ENCODE data around the gene WASL. TPM values are rescaled to one million over a fixed set of nuclear protein-coding genes. Genes with fewer than 3 reads are reported as not detected.
A peak's percentile ranks its signal among the peaks of the same experiment; 100 is the strongest.
"Not testable (repeated sequence)": the region's sequence is repeated elsewhere in the genome, so short reads cannot be mapped to it uniquely, and the experiment has no call there.

The WASL gene
- total RNA-seq, 3 donors from 2014 or later (not counting 1 experiment from before 2014, with no cell fraction given), result 9.6 to 12.1 (median 10.6) TPM

DNA sequence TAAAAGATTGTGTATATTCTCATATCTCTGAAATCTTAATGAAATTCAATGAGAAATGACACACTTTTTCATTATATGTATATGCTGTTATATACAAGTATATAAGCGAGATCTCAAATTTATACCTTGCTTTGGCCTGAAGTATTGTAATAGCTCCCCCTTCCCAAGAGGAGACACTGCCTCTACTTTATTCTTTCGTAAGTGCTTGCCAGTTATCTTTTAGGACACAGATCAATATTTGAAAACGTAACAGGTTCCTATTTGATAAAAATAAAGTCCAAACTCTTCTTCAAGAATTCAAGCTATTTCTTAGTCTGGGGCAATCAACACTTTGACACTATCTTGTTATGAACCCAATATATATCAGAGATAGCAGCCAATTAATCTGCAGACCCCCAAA, 24.9 kb downstream of the WASL start:
- H3K9me3 ChIP-seq (ENCODE audit: control insufficient read depth, insufficient read depth, low read length), result no peaks in the 10 kb centered on the region
- no peak for TF ChIP-seq CTCF (IDR thresholded peaks at IDR 0.05)
- peaks cover 59% of the 10 kb centered on the region in 2 donors for H3K4me1 Mint-ChIP-seq
- H3K36me3 Mint-ChIP-seq, result no peaks in the 10 kb centered on the region
- WGBS (ENCODE audit: insufficient coverage), result 100% methylated on average over 3 of the region's 3 CpGs
- H3K4me1 ChIP-seq (ENCODE audit: control insufficient read depth, insufficient read depth, low read length), result peaks cover 4% of the 10 kb centered on the region
- H3K4me3 ChIP-seq (ENCODE audit: low read length), result no peak overlapping the region
- ATAC-seq, result no peak
- no peak for DNase-seq
- peak overlapping the region; percentile 67 to 80 for H3K27ac Mint-ChIP-seq
- no peaks in the 10 kb centered on the region for H3K9me3 Mint-ChIP-seq
- no peaks in the 10 kb centered on the region for H3K27me3 ChIP-seq (ENCODE audit: control insufficient read depth, insufficient read depth, low read length)
- no peaks in the 10 kb centered on the region for H3K27me3 Mint-ChIP-seq (ENCODE audit: low read depth in 2 of 2)
- H3K4me3 Mint-ChIP-seq, result peak overlapping the region; percentile 52
- H3K27ac ChIP-seq (ENCODE audit: low read length), result no peak overlapping the region
- intact Hi-C loops (cut with micrococcal nuclease), result no loop called here
- no peaks in the 10 kb centered on the region for H3K36me3 ChIP-seq (ENCODE audit: control insufficient read depth, insufficient read depth, low read length)

DNA sequence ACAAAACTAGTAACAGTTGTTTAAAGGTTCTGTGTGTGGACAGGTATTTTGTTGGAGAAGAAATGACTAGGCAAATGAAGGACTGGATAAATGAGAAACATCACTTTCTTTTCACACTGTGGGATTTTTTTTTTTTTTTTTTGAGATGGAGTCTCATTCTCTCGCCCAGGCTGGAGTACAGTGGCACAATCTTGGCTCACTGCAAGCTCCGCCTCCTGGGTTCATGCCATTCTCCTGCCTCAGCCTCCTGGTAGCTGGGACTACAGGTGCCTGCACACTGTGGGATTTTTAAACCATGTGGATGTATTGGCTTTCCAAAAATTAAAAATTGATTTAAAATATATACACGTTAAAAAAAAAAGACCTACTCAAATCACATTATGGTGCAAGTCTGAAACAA, 28.3 kb downstream of the WASL start:
- H3K27ac ChIP-seq (ENCODE audit: low read length); H3K27me3 ChIP-seq (ENCODE audit: control insufficient read depth, insufficient read depth, low read length); intact Hi-C loops (cut with micrococcal nuclease); H3K4me3 Mint-ChIP-seq; H3K4me3 ChIP-seq (ENCODE audit: low read length); H3K36me3 ChIP-seq (ENCODE audit: control insufficient read depth, insufficient read depth, low read length); H3K36me3 Mint-ChIP-seq; H3K4me1 ChIP-seq (ENCODE audit: control insufficient read depth, insufficient read depth, low read length); H3K9me3 Mint-ChIP-seq; H3K9me3 ChIP-seq (ENCODE audit: control insufficient read depth, insufficient read depth, low read length); DNase-seq; H3K27ac Mint-ChIP-seq; ATAC-seq; H3K27me3 Mint-ChIP-seq (ENCODE audit: low read depth in 2 of 2): not testable (repeated sequence)
- H3K4me1 Mint-ChIP-seq, result peaks cover 42 to 56% of the 10 kb centered on the region in 2 donors
- WGBS (ENCODE audit: insufficient coverage), result 85% methylated on average over 2 of the region's 3 CpGs

DNA sequence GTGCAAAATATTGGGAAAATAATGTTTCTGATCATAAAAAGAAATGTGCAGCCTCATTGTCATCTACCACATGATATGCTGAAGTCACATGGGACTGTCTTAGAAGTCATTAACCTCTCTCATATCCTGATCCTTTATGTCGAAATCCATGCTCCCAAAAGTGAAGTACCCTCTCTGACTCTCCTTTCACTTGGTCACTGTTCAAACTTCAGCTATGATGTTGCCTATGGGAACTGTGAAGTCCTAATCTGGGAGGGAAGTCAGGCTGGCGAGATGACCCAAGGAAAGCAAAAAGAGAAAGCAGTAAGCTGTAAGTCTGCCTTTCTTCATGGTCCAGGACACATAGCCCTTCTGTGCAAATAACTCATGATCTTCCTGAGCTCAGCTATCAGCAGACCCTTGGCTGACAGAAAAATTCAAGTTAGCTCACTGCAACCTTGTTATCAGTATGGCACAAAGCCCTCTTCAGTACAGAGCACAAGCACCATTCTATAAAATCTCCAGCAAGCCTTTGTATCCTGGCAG, 29.5 kb downstream of the WASL start:
- WGBS (ENCODE audit: insufficient coverage), result 88% methylated on average over 2 of the region's 2 CpGs
- Mint-ChIP-seq H3K4me3 (no peak overlapping the region), H3K27me3 (ENCODE audit: low read depth in 2 of 2) (no peaks in the 10 kb centered on the region), H3K9me3 (no peaks in the 10 kb centered on the region), H3K27ac (peak overlapping the region; percentile 43 to 59), H3K4me1 (peaks cover 47 to 61% of the 10 kb centered on the region in 2 donors), H3K36me3 (no peaks in the 10 kb centered on the region)
- Histone ChIP-seq H3K9me3 (ENCODE audit: control insufficient read depth, insufficient read depth, low read length) (no peaks in the 10 kb centered on the region), H3K4me3 (ENCODE audit: low read length) (no peak overlapping the region), H3K27ac (ENCODE audit: low read length) (no peak overlapping the region), H3K27me3 (ENCODE audit: control insufficient read depth, insufficient read depth, low read length) (no peaks in the 10 kb centered on the region), H3K36me3 (ENCODE audit: control insufficient read depth, insufficient read depth, low read length) (no peaks in the 10 kb centered on the region), H3K4me1 (ENCODE audit: control insufficient read depth, insufficient read depth, low read length) (no peaks in the 10 kb centered on the region)
- ATAC-seq (no peak), DNase-seq (no peak)
- intact Hi-C loops (cut with micrococcal nuclease), result no loop called here
- no peak for TF ChIP-seq CTCF (IDR thresholded peaks at IDR 0.05)

DNA sequence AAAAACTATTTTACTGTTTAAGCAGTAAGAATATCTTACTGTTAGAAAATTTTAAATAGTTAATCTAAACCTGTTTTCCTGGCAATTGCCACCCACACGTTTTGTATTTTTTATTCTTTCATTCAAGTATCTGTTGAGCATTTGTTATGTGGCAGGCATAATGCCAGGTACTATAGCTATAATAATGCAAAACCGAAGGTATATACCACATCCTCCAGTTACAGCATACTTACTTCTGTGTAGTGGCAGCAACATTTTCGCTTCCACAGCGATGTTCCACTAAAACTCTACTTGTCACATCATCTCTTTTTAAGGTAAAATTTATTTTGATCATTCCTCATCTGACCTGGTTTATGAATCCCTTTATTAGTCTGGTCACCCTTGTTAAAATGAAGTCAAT, 30.0 kb downstream of the WASL start:
- Mint-ChIP-seq H3K27me3 (ENCODE audit: low read depth in 2 of 2) (no peaks in the 10 kb centered on the region), H3K4me3 (no peak overlapping the region), H3K27ac (peak overlapping the region; percentile 43 to 59), H3K9me3 (no peaks in the 10 kb centered on the region), H3K36me3 (no peaks in the 10 kb centered on the region), H3K4me1 (peaks cover 46 to 60% of the 10 kb centered on the region in 2 donors)
- Histone ChIP-seq H3K4me3 (ENCODE audit: low read length) (no peak overlapping the region), H3K36me3 (ENCODE audit: control insufficient read depth, insufficient read depth, low read length) (no peaks in the 10 kb centered on the region), H3K9me3 (ENCODE audit: control insufficient read depth, insufficient read depth, low read length) (no peaks in the 10 kb centered on the region), H3K27me3 (ENCODE audit: control insufficient read depth, insufficient read depth, low read length) (no peaks in the 10 kb centered on the region), H3K4me1 (ENCODE audit: control insufficient read depth, insufficient read depth, low read length) (no peaks in the 10 kb centered on the region), H3K27ac (ENCODE audit: low read length) (no peak overlapping the region)
- WGBS (ENCODE audit: insufficient coverage), result 71% methylated on average over 3 of the region's 4 CpGs
- DNase-seq (no peak), ATAC-seq (no peak)
- intact Hi-C loops (cut with micrococcal nuclease), result no loop called here
- no peak for TF ChIP-seq CTCF (IDR thresholded peaks at IDR 0.05)

All from natural killer cell (primary cell).